ENCODE data around the gene SLC34A2. TPM values are rescaled to one million over a fixed set of nuclear protein-coding genes. Genes with fewer than 3 reads are reported as not detected.

SLC34A2 gene
- total RNA-seq, 4 donors from 2014 or later = 2.5 to 7.8 (median 3.8) TPM

DNA sequence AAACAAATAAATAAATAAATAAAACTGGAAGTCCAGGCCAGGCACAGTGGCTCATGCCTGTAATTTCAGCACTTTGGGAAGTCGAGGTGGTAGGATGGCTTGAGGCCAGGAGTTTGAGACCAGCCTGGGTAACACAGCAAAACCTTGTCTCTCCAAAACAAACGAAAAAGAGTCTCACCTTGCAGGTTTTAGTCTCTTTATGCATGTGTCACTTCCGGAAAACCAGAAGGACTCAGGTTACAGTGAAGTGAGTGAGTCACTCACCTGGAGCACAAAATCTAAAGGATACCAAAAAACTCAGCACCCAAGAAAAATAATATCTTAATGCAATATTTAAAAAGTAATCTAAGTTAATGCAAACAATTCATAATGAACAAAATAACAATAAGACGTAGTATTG lies 20.1 kb upstream of the SLC34A2 start:
- Histone ChIP-seq H3K27ac (no peak overlapping the region), H3K36me3 (no peaks in the 10 kb centered on the region), H3K27me3 (no peaks in the 10 kb centered on the region), H3K9me3 (no peaks in the 10 kb centered on the region), H3K4me1 (no peaks in the 10 kb centered on the region), H3K4me3 (no peak overlapping the region)
- TF ChIP-seq, protein P1, sequence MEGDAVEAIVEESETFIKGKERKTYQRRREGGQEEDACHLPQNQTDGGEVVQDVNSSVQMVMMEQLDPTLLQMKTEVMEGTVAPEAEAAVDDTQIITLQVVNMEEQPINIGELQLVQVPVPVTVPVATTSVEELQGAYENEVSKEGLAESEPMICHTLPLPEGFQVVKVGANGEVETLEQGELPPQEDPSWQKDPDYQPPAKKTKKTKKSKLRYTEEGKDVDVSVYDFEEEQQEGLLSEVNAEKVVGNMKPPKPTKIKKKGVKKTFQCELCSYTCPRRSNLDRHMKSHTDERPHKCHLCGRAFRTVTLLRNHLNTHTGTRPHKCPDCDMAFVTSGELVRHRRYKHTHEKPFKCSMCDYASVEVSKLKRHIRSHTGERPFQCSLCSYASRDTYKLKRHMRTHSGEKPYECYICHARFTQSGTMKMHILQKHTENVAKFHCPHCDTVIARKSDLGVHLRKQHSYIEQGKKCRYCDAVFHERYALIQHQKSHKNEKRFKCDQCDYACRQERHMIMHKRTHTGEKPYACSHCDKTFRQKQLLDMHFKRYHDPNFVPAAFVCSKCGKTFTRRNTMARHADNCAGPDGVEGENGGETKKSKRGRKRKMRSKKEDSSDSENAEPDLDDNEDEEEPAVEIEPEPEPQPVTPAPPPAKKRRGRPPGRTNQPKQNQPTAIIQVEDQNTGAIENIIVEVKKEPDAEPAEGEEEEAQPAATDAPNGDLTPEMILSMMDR (IDR thresholded peaks at IDR 0.05) = no peak
- TF ChIP-seq POLR2AphosphoS5 (IDR thresholded peaks at IDR 0.05) = no peak
- 57% methylated on average over 4 of the region's 4 CpGs for WGBS
- no peak for DNase-seq (ENCODE audit: low spot score in 2 of 2)

- H3K9me3 ChIP-seq = no peaks in the 10 kb centered on the region
- H3K27me3 ChIP-seq = no peaks in the 10 kb centered on the region
- H3K4me3 ChIP-seq = no peak overlapping the region
- DNase-seq (ENCODE audit: low spot score in 2 of 2) = no peak
- H3K27ac ChIP-seq = no peak overlapping the region
- WGBS = 83% methylated on average over 10 of the region's 10 CpGs
- no peaks in the 10 kb centered on the region for H3K36me3 ChIP-seq
- TF ChIP-seq EP300 (IDR thresholded peaks at IDR 0.05) (no peak), POLR2AphosphoS5 (IDR thresholded peaks at IDR 0.05) (no peak), POLR2A (IDR thresholded peaks at IDR 0.05) (no peak)
- TF ChIP-seq, protein P1 (IDR thresholded peaks at IDR 0.05) = no peak
- H3K4me1 ChIP-seq = no peaks in the 10 kb centered on the region
Observed at GRCh38 chr4:25637581-25638220, 17.9 kb upstream of the SLC34A2 start.

DNA sequence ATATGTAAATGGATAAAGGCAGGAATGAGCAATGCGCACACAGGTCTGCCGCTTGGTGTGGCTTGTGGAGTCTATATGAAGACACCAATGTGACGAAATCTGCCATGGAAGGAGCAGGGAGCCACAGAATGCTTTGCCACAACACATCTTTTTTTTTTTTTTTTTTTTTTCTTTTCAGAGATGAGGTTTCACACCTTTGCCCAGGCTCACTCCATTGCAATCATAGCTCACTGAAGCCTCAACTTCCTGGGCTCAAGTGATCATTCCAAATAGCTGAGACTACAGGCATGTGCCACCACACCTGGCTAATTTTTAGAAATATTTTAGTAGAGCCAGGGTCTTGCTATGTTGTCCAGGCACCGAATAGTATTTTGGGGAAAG lies 17.4 kb upstream of the SLC34A2 start:
- 93% methylated on average over 4 of the region's 4 CpGs for WGBS
- no peak for DNase-seq (ENCODE audit: low spot score in 2 of 2)
- Histone ChIP-seq H3K4me1 (no peaks in the 10 kb centered on the region), H3K4me3 (no peak overlapping the region), H3K27ac (no peak overlapping the region), H3K27me3 (no peaks in the 10 kb centered on the region), H3K36me3 (no peaks in the 10 kb centered on the region), H3K9me3 (no peaks in the 10 kb centered on the region)
- TF ChIP-seq, protein P1 (IDR thresholded peaks at IDR 0.05) = no peak
- TF ChIP-seq POLR2AphosphoS5 (IDR thresholded peaks at IDR 0.05) (no peak), POLR2A (IDR thresholded peaks at IDR 0.05) (no peak), EP300 (IDR thresholded peaks at IDR 0.05) (no peak)

DNA sequence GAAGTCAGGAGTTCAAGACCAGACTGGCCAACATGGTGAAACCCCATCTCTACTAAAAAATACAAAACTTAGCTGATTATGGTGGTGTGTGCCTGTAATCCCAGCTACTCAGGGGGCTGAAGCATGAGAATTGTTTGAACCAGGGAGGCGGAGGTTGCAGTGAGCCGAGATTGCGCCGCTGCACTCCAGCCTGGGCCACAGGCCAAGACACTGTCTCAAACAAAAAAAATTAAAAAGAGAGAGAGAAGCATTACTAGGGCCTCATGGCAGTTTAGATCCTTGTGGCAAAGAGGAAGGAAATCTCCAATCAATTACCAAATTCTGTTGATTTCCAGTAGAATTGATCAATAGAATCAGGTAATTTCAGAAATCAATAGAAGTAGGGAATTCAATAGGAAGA lies 16.8 kb upstream of the SLC34A2 start:
- WGBS = 52% methylated on average over 4 of the region's 4 CpGs
- H3K27ac ChIP-seq = no peak overlapping the region
- no peak for DNase-seq (ENCODE audit: low spot score in 2 of 2)

DNA sequence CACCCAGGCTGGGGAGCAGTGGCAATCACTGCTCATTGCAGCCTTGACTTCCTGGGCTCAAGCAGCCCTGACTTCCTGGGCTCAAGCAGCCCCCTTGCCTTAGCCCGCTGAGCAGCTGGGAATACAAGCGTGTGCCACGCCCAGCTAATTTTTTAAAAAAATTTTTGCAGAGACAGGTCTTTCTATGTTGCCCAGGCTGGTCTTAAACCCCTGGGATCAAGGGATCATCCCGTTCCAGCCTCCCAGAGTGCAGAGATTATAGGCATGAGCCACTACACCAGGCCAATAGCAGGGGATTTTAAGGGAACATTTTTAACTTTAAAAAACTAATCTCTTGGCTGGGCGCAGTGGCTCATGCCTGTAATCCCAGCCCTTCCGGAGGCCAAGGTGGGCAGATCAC lies 5.3 kb upstream of the SLC34A2 start:
- no peak for TF ChIP-seq EP300 (IDR thresholded peaks at IDR 0.05)
- no peak for TF ChIP-seq POLR2AphosphoS5 (IDR thresholded peaks at IDR 0.05)
- TF ChIP-seq, protein P1 (IDR thresholded peaks at IDR 0.05) = no peak
- no peak for TF ChIP-seq POLR2A (IDR thresholded peaks at IDR 0.05)
- Histone ChIP-seq H3K4me3 (no peak overlapping the region), H3K27me3 (peaks cover 14% of the 10 kb centered on the region), H3K4me1 (peaks cover 5% of the 10 kb centered on the region), H3K9me3 (no peaks in the 10 kb centered on the region), H3K27ac (no peak overlapping the region), H3K36me3 (no peaks in the 10 kb centered on the region)
- no peak for DNase-seq (ENCODE audit: low spot score in 2 of 2)
- 90% methylated on average over 6 of the region's 6 CpGs for WGBS

More for the DNA sequence above, 16.8 kb upstream of the SLC34A2 start:
- Histone ChIP-seq H3K36me3 (no peaks in the 10 kb centered on the region), H3K4me3 (no peak overlapping the region), H3K27me3 (no peaks in the 10 kb centered on the region), H3K9me3 (no peaks in the 10 kb centered on the region), H3K4me1 (no peaks in the 10 kb centered on the region)
- TF ChIP-seq EP300 (IDR thresholded peaks at IDR 0.05) = no peak
- no peak for TF ChIP-seq POLR2AphosphoS5 (IDR thresholded peaks at IDR 0.05)
- TF ChIP-seq, protein P1 (IDR thresholded peaks at IDR 0.05) = no peak
- TF ChIP-seq POLR2A (IDR thresholded peaks at IDR 0.05) = no peak

All from suprapubic skin (tissue), 4 donors.